NCI-H187 (cell line): ENCODE measurements around the gene PNPLA5.

ENCODE experiments used
- DNase-seq, 2 experiments: peaks; one replicate each; lab custom pipeline; 2025; lab: John Stamatoyannopoulos, UW

PNPLA5 gene

GRCh38 chr22:43901976-43902643, 10.3 kb upstream of the PNPLA5 start:
- DNase-seq, result no peak

- no peak for DNase-seq
Observed at GRCh38 chr22:43900206-43900605, 8.4 kb upstream of the PNPLA5 start.

DNA sequence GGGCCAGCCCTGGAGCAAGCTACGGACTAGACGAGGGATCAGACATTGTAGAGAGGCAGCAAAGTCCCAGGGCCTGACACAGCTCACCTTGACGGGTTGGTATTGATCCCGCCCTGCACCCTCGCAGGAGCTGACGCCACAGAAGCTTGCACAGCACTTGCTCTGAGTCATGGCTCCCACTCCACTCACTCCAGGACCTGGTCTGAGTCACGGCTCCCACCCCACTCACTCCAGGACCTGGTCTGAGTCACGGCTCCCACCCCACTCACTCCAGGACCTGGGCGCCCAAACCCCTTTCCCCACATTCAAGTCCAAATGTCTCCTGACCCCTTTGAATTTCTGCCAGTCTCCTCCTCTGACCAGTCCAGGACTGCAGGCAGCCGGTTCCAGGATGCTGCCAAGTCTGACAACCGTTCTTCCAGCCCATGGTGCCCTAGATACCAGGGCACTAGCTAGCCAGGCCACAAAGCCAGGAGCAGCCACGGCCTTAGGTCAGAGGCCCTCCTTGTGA, 6.0 kb upstream of the PNPLA5 start:
- DNase-seq, result no peak

- DNase-seq, result no peak
Observed at GRCh38 chr22:43895986-43896645, 4.3 kb upstream of the PNPLA5 start.

- no peak for DNase-seq
Observed at GRCh38 chr22:43894122-43894521, 2.3 kb upstream of the PNPLA5 start.

- DNase-seq, result no peak
Observed at GRCh38 chr22:43893266-43893665, 1.5 kb upstream of the PNPLA5 start.

GRCh38 chr22:43892183-43892894, 526 bp upstream of the PNPLA5 start:
- DNase-seq, result no peak

- DNase-seq, result no peak
Observed at GRCh38 chr22:43890901-43891331, 897 bp downstream of the PNPLA5 start.

- no peak for DNase-seq
Observed at GRCh38 chr22:43889860-43890253, 2.0 kb downstream of the PNPLA5 start.

GRCh38 chr22:43889201-43889859, 2.5 kb downstream of the PNPLA5 start:
- no peak for DNase-seq

DNA sequence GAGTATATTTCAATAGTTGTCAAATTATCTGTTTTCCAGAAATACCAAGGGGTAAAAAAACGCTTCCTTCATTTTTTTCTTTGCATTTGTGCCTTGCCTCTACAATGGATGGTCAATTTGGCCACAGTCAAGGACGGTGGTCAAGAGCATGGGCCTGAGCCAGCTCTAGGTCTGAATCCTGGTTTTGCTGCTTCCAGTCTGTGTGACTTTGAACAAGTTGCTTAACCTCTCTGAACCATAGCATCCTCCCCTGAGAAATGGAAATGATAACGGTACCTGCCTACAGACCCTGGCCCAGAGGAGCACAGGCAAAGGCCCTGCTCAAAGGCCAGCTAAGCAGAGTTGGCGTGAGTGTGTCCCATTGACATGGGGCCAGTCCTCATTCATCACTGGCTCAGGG, 3.1 kb downstream of the PNPLA5 start:
- DNase-seq, result no peak

GRCh38 chr22:43887391-43887790, 4.4 kb downstream of the PNPLA5 start:
- no peak for DNase-seq

DNA sequence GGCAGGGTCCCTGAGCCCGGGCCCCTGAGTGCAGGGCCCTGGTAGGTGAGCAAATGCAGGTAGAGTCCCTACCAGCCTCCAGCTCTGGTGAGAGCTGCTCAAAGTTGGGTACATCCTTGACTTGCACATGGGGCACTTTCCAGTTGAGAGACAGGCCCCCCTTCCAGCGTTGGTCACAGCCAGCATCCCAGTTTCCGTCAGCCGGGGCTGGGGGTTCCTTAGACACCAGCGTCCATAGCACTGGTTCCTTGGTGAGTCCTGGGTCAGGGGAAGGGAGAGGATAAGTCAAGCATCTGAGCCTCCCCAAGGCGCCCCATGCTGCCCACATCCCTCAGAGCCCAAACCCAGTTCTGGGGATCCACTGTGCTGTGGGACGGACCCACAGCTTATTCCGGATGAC, 5.6 kb downstream of the PNPLA5 start:
- no peak for DNase-seq

DNA sequence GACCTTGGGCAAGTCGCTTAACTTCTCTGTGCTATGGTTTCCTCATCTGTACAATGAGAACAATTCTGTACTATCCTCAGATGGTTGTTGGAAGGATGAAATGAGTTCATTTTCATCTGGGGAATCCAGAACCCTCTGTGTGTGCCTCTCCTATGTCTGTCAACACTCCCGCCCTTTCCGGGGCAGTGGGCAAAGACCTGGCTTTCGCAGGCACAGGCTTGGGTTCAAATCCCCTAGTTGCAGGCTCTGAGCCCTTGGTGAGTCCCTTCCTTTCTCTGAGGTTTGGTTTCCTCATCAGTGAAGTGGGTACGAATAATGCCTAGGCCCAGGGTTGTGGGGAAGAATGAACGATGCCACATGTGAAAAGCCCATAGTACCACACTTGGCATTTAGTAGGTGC, 6.0 kb downstream of the PNPLA5 start:
- no peak for DNase-seq

DNA sequence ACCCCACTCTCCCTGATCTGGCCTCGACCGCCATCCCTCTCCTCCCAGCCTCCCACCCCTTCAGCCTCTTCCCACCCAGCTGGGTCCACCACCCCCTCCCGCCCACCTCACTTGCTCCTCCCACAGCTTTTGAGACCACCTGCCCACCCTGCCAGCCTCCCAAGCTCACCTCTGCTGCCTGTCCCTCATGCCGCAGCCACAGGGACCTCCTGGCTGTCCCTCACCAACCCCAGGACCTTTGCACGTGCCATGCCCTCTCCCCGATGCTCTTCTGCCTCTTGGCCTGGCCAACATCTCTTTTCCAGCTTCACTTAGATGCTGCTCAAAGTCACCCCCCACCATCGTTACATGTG, 6.5 kb downstream of the PNPLA5 start:
- no peak for DNase-seq

- no peak for DNase-seq
Observed at GRCh38 chr22:43884600-43885318, 7.1 kb downstream of the PNPLA5 start.

DNA sequence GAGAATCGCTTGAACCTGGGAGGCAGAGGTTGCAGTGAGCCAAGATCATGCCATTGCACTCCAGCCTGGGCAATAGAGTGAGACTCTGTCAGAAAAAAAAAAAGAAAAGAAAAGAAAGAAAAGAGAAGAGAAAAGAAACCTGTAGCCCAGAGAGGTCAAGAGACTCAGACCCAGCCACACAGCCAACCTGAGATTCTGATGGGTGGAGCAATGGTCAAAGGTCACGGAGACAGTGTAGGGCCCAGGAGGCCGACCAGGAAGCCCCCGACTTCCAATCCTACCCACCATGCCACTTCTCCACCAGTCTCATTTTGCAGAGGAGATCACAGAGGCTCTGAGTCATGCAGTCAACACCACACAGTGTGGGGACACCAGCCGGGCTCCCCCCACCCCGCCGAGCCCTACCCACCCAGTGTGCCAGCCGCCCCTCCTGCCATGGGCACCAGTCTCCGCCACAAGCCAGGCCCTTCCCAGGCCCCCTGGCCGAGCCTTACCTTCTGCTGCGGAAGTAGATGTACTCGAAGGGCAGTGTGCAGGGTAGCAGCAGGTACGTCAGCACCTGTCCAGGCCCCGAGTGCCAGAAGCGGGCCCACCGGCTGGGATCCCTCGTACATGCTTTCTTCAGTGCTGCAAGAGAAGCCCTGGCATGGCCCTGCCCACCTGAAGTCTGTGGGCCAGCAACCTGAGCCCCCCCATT, 7.9 kb downstream of the PNPLA5 start:
- DNase-seq, result no peak

GRCh38 chr22:43883012-43883661, 8.7 kb downstream of the PNPLA5 start:
- no peak for DNase-seq

DNA sequence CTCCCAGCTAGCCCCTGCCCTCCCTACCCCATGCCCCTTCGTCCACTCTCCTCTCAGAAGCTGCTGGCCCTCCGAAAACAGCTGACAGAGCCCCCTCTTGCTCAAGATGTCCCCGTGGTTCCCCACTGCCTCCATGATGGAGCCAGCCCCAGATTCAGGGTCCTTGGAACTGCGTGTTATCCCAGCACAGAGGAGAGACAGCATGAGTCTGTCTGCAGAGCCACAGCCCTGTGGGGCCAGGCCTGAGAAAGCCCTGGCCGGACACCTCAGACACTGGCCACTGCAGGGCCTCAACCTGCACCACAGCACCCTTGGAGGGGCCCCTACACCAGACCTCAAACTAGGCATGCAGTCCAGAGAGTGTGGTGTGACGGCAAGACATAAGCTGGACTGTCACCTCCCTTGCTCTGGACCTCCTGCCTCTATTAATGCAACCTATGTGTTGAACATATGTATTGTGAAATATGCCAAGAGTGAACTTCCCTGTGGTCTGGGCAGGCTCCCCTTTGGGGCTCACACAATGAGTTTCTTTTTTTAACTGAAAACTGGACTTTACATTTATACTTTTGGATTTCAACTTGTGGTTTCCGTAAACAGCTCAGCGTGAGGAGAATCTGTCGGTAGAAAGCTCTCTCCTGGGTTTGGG, 9.6 kb downstream of the PNPLA5 start:
- no peak for DNase-seq
